NCI-H226 (cell line): ENCODE results near the gene MRTFB.
"Not testable (repeated sequence)": the region's sequence is repeated elsewhere in the genome, so short reads cannot be mapped to it uniquely, and the experiment has no call there.

ENCODE experiments used
- DNase-seq: peaks from one replicate; pipeline ENCODE4 v3.0.0-alpha.2; 2015

Gene MRTFB

DNA sequence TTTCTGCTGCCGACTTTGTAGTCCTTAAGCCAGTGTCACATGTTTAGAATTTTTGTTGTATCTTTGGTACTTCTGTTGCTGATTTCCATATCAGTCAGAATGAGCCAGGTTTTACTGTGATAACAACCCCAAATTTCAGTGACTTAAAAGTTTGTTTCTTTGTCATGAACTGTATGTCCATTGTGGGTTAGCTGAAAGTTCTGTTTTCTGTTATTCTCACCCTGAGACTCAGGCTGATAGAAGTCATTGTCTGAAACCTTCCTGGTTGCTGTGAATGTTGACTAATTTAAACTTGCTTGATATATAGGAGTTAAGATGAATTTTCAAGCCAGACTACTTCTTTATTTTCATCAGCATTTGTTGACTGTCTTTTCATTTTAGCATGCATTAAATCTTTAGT, 68.8 kb downstream of the MRTFB start:
- no peak for DNase-seq

GRCh38 chr16:14140923-14141322, 69.8 kb downstream of the MRTFB start:
- no peak for DNase-seq

GRCh38 chr16:14146445-14146844, 75.3 kb downstream of the MRTFB start:
- no peak for DNase-seq

DNA sequence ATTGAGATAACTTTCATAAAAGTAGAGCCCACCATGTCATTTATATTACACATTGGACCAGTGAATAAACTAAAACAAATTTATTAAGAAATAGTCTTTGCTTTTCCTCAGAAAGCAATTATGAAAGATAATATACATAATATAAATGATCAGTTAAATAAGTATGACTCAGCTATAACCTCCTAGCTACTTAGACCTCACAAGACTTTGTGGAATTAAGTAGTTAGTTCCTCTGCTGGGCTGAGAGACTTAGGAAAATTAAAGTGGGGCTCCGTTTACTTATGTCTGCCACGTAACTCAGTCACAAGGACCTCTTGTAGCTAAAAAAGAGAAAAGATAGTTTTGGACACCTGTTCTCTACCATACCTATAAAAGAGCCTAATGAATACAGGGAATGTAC, 76.9 kb downstream of the MRTFB start:
- no peak for DNase-seq

DNA sequence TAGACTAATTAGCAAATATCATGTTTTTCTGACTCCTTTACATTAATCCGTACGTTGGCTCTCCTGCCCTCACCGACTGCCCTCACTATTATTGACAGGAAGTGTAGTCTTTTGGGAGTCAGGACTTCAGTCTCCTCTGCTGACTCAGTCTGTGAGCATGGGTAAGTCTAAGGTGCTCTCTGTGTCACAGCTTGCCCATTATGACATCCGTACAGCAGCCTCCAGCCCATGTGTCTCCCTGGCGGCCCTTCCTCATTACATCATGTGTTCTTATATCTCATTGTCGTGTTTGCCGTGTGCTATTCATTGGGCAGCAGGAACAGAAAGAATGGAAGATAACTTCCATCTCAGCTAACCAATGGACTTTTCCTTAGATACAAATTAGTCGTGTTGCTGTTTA, 77.5 kb downstream of the MRTFB start:
- no peak for DNase-seq

GRCh38 chr16:14150796-14151195, 79.7 kb downstream of the MRTFB start:
- DNase-seq = no peak

GRCh38 chr16:14151256-14152030, 80.3 kb downstream of the MRTFB start:
- no peak for DNase-seq

DNA sequence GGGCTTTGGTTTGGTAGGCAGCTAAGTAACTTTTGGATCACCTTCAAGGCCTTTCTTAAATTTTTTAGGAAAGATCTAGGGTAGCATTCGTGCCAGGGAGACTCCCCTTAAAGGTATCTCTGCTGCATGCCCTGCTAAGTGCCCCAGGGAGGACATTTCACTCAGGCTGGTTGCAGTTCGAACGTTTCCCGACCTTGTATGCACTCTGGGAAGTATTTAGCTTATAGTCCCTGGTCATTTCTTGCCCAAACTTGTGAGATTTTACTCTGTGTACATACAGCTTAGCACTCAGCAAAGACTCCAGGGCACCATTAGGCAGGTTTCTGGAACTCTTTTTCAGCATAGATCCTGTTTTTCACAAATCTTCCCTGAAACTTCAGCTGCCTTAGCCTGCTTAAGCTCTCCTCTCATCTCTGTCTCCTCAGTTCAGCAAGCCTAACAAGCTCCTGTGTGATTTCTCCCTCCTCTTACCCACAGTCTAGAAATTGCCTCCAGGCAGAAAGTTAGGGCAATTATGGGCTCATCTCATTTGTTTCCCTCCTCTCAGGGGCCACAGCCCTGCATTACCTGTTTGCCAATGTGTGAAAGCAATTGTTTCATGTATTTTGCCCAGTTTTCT, 84.6 kb downstream of the MRTFB start:
- DNase-seq = no peak

- no peak for DNase-seq
Measured at GRCh38 chr16:14164916-14165662, 94.0 kb downstream of the MRTFB start.

DNA sequence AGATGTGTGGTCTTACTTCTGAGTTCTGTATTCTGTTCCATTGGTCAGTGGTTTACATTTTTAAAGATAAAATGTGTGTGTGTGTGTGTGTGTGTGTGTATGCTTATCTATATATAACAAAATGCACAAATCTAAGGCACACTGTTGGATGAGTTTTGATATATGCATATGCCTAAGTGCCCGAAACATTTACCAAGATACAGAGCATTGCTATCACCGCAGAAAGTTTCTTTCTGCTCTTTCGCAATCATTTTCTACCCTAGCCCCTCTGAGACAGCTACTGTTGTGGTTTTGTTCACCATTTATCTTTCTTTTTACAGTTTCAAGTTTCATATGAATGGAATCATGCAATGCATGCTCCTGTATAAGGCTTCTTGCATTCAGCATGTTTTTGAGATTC, 97.0 kb downstream of the MRTFB start:
- DNase-seq = peak; percentile 48

GRCh38 chr16:14172200-14172809, 101.2 kb downstream of the MRTFB start:
- peak; percentile 85 for DNase-seq

DNA sequence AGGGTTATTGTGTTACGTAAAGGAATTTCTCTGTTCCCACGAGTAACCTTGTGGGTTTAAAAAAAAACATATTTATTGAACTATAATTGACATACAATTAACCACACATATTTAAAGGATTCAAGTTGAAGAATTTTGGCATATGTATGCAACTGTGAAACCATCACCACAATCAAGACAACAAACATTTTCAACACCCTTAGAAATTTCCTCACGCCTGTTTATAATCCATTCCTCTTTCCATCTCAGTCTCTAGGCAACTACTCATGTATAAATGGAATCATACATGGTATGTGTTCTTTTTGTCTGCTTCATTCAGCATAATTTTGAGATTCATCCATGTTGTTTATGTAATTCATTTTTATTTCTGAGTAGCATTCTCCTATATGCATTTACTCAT, 104.0 kb downstream of the MRTFB start:
- no peak for DNase-seq

GRCh38 chr16:14177704-14178103, 106.6 kb downstream of the MRTFB start:
- no peak for DNase-seq

- peak; percentile 23 for DNase-seq
Measured at GRCh38 chr16:14179116-14179515, 108.0 kb downstream of the MRTFB start.

- DNase-seq = no peak
Measured at GRCh38 chr16:14180481-14180944, 109.4 kb downstream of the MRTFB start.

DNA sequence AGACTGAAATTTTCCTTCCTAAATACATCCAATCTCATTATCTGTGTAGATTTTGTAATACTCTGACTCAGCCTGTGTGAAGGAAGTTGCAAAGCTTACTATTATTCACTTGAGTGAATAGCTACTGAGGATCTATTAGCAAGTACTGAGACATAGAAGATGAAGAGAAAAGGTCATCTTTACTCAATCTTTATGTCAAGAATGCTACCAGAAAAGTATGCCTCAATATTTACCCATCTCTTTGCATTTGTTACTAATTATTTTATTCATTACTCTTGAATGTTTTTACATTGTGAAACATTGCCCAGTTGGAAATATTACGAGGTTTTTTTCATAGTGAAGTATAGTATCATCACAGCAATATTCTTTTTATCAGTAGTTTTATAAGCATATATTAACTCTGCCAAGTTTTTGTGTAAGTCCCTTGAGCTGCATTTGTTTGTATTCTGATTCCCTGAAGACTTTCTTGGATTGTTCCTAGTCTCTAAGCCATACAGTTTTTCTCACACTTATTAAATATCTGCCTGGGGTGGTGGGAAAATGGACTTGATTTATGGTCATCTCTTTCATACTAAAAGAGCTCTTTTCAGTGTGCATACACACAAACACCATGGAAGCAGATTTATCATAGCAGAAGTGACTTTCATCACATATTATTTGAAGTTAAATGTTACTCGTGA, 110.4 kb downstream of the MRTFB start:
- DNase-seq = peak; percentile 74

GRCh38 chr16:14182999-14183398, 111.9 kb downstream of the MRTFB start:
- DNase-seq = no peak

DNA sequence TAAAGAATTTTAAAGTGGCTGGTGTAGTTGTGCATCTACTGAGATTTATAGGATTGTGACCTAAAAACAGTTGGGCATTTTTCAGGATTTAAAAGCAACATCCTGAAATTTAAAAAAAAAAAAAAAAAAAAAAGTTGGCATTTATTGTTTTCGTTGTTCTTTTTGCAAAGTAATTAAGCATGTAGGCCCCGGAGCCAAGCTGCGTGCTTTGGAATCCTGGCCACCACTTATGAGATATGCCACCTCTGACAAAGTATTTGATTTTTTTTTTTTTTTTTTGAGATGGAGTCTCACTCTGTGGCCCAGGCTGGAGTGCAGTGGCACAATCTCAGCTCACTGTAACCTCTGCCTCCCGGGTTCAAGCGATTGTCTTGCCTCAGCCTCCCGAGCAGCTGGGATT, 112.8 kb downstream of the MRTFB start:
- DNase-seq = not testable (repeated sequence)

DNA sequence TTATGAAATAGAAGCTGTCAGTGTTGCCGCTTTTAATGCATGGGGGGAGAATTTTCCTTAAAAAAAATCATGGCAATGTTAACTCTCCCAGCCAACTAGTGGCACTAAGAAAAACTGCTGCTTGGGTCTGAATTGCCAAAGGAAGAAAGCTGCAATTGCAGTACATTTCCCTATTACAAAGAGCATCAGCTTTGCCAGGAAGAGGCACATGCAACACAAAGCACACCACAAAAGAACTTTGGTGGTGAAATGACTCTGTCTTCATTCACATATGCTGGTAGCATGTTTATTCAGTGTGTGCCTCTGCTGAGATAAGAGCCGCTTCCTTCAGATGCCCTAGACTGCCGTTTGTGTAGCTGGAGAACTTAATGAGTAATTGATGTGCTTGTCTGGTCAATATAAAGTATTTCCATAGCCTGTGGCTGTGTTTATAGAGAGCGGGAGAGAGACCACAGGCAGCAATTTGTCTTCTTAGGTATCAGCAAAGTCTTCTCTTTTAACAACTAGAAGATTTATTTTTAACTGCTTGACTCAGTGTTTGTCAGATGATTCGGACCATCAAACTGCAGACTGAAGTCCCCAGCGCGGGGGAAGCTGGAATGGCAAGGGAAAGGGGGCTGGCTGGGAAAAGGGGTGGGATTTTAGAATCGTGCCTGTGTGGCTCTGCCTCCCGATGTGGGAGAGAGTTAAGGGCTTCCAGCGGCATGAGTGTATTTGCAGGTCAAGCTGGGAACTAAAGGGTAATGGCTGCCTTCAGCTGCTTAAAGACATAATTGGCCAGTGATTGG, 115.1 kb downstream of the MRTFB start:
- DNase-seq = peak; percentile 44

- no peak for DNase-seq
Measured at GRCh38 chr16:14186795-14187221, 115.7 kb downstream of the MRTFB start.

GRCh38 chr16:14187517-14188338, 116.6 kb downstream of the MRTFB start:
- DNase-seq = no peak
